Stomach (tissue), 9 donors: Measurements from ENCODE around the gene ELAVL1. TPM values are rescaled to one million over a fixed set of nuclear protein-coding genes. Genes with fewer than 3 reads are reported as not detected.
A peak's percentile ranks its signal among the peaks of the same experiment; 100 is the strongest.

Source experiments
- DNase-seq, 2 donors: peaks; one replicate each; pipeline versions ENCODE4 v3.0.0 to v3.0.0-alpha.2; 2013 to 2019
- H3K27ac ChIP-seq, 5 donors: fragments of 200-600 bp in 4 of 5; sonication (generic) in 4 of 5; one replicate each; pipeline ENCODE4 v1.5.1; 2013 to 2019; ENCODE audit warnings: mild to moderate bottlenecking in 1 of 5, moderate library complexity in 1 of 5
- H3K27me3 ChIP-seq, 3 donors: fragments of 200-600 bp; sonication (generic); one replicate each; pipeline ENCODE4 v1.5.1; 2017 to 2019; ENCODE audit warnings: mixed run types in 1 of 3
- H3K36me3 ChIP-seq, 4 donors: fragments of 200-600 bp; sonication (generic); 1 replicate in 3 of 4; 2 replicates in 1 of 4; pipeline ENCODE4 v1.5.1; 2016 to 2019
- H3K4me1 ChIP-seq, 4 donors: fragments of 200-600 bp; sonication (generic); one replicate each; pipeline ENCODE4 v1.5.1; 2016 to 2019
- H3K4me3 ChIP-seq, 4 donors: fragments of 200-600 bp; sonication (generic) in 3 of 4; one replicate each; pipeline ENCODE4 v1.5.1; 2016 to 2019; ENCODE audit warnings: mild to moderate bottlenecking in 1 of 4
- H3K9me3 ChIP-seq, 4 donors: fragments of 200-600 bp; sonication (generic); one replicate each; pipeline ENCODE4 v1.5.1; 2016 to 2019
- CTCF ChIP-seq, 7 experiments: fragments of 450-650 bp in 4 of 7; fragments of 200-600 bp in 3 of 7; sonication (generic) in 3 of 7; IDR thresholded peaks; one replicate each; pipeline ENCODE4 v1.5.1; 2016 to 2019; ENCODE audit warnings: antibody characterized with exemption in 7 of 7, control low read depth in 2 of 7, mild to moderate bottlenecking in 1 of 7
- EP300 ChIP-seq: sonication (generic); formaldehyde crosslinking; IDR thresholded peaks from one replicate; pipeline ENCODE4 v1.6.1; 2017; ENCODE audit warnings: antibody characterized with exemption
- POLR2A ChIP-seq, 4 donors: fragments of 450-650 bp; IDR thresholded peaks; one replicate each; pipeline ENCODE4 v1.6.1; 2016; ENCODE audit warnings: antibody characterized with exemption in 4 of 4, control low read depth in 2 of 4, mild to moderate bottlenecking in 1 of 4, moderate library complexity in 1 of 4
- POLR2AphosphoS5 ChIP-seq, 3 donors: sonication (generic); formaldehyde crosslinking; IDR thresholded peaks; one replicate each; pipeline ENCODE4 v1.6.1; 2016; ENCODE audit warnings: antibody characterized with exemption in 3 of 3
- WGBS, 5 donors: extraction: QIAGEN DNeasy Blood & Tissue Kit in 3 of 5; methylation state at CpG; one replicate each; pipeline versions ENCODE4 v1.1.5 to v1.1.7; 2013 to 2018; 5-methylcytosine and 5-hydroxymethylcytosine counted together
- intact Hi-C: fragments of 100-400 bp; cut with DNase I; formaldehyde crosslinking; loops from one replicate; pipeline ENCODE4 v1.15.1; 2023; ENCODE audit warnings: low total_unique reads
- polyA plus RNA-seq, 3 donors: library from polyadenylated mRNA; stranded (reverse); fragments of 200-250 nt; gene quantifications; one replicate each; pipeline ENCODE4 v1.2.3, GENCODE V29; 2013
- total RNA-seq, 5 donors: library from RNA; depleted of rRNA; stranded (reverse); fragments of >200 nt; gene quantifications; one replicate each; pipeline versions ENCODE4 v1.1.0 to v1.2.3, GENCODE V29; 2014 to 2016
- donor health status: healthy with polysubstance abuse.
- donor health status: Bipolar disorder and iron deficiency.
- donor health status: healthy.

Gene ELAVL1
- total and polyA plus RNA-seq, 8 donors, result 11.2 to 50.2 (median 19.3) TPM

DNA sequence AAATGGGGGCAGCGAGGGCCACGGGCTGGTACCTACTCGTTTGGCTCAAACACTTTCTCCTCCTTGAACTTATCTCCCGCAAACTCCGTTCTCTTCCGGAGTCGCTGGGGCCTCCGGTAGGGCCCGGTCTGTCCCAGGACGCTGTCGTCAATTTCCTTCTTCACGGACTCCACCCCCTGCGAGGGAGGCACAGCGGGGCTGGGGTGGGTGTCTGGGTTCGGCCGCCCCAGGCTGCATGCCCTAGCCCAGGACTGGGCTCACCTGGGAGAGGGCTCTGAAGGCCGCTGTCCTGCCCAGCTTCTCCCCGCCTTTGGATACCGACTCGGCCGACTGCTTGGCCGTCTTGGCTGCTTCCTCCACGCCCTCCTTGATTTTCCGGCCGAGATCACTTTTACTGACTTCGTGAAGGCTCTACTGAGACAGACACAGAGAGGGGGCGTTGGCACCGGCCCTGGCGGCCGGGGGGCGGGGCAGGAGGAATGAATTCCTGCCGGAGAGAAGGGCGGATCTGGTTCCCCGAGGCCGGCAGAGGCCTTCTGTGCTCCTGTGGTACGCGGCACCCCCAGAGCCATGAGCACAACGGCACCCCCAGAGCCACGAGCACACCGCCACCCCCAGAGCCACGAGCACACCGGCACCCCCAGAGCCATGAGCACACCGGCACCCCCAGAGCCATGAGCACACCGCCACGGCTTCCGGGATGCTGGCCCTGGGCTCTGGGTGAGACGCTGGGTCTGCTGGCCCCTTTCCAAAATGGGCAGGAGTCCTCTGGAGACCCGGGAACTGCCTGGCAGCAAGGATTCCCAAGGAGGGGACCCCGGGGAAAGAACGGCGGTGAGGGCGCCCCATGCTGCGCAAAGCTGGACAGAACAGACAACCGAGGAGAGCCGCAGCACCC lies 71.4 kb downstream of the ELAVL1 start:
- intact Hi-C loops, result no loop called here
- H3K27me3 ChIP-seq, result no peaks in the 10 kb centered on the region
- H3K4me3 ChIP-seq, result no peak overlapping the region
- H3K4me1 ChIP-seq, result peaks cover 0 to 32% (median 15%) of the 10 kb centered on the region in 4 donors
- peak in 1 of 2 donors; percentile 5 for DNase-seq
- no peaks in the 10 kb centered on the region for H3K9me3 ChIP-seq
- H3K27ac ChIP-seq, result no peak overlapping the region
- TF ChIP-seq EP300, result no peak
- WGBS, 5 donors, result 83 to 93% (median 91%) methylated on average over 44 to 55 of the region's 55 CpGs
- peaks cover 80 to 94% (median 93%) of the 10 kb centered on the region in 4 donors for H3K36me3 ChIP-seq

- TF ChIP-seq POLR2A (IDR thresholded peaks at IDR 0.05) (no peak), POLR2AphosphoS5 (IDR thresholded peaks at IDR 0.05) (no peak), CTCF (IDR thresholded peaks at IDR 0.05) (peak in 1 of 7 experiments; percentile 6)
- intact Hi-C loops, result no loop called here
- Histone ChIP-seq H3K4me3 (no peak overlapping the region), H3K27ac (peak overlapping the region in 1 of 5 donors; percentile 86), H3K9me3 (no peaks in the 10 kb centered on the region), H3K4me1 (peaks cover under 1 to 33% (median 15%) of the 10 kb centered on the region in 4 donors), H3K27me3 (no peaks in the 10 kb centered on the region), H3K36me3 (peaks cover 76 to 87% (median 87%) of the 10 kb centered on the region in 4 donors)
- DNase-seq, result peak in 1 of 2 donors; percentile 3
- 83 to 91% (median 89%) methylated on average over 4 to 14 of the region's 14 CpGs for WGBS, 5 donors
Observed at GRCh38 chr19:7933411-7933810, 72.0 kb downstream of the ELAVL1 start.

- H3K27me3 ChIP-seq, result no peaks in the 10 kb centered on the region
- DNase-seq, result no peak
- H3K36me3 ChIP-seq, result peaks cover 72 to 82% (median 82%) of the 10 kb centered on the region in 4 donors
- no peak overlapping the region for H3K4me3 ChIP-seq
- TF ChIP-seq EP300, result no peak
- no peak for TF ChIP-seq CTCF (IDR thresholded peaks at IDR 0.05)
- TF ChIP-seq POLR2A (IDR thresholded peaks at IDR 0.05), result no peak
- no peak for TF ChIP-seq POLR2AphosphoS5 (IDR thresholded peaks at IDR 0.05)
- no peaks in the 10 kb centered on the region for H3K9me3 ChIP-seq
- intact Hi-C loops, result no loop called here
- peaks cover 5 to 38% (median 20%) of the 10 kb centered on the region in 4 donors for H3K4me1 ChIP-seq
- peak overlapping the region in 1 of 5 donors; percentile 86 for H3K27ac ChIP-seq
- 89 to 96% (median 93%) methylated on average over 5 to 10 of the region's 10 CpGs for WGBS, 5 donors
Observed at GRCh38 chr19:7932930-7933300, 72.5 kb downstream of the ELAVL1 start.

GRCh38 chr19:7932276-7932929 lies 73.0 kb downstream of the ELAVL1 start:
- Histone ChIP-seq H3K27ac (peak overlapping the region in 2 of 5 donors; percentile 86 to 89), H3K4me3 (no peak overlapping the region), H3K9me3 (no peaks in the 10 kb centered on the region), H3K27me3 (no peaks in the 10 kb centered on the region), H3K4me1 (peaks cover 9 to 43% (median 25%) of the 10 kb centered on the region in 4 donors), H3K36me3 (peaks cover 66 to 77% (median 76%) of the 10 kb centered on the region in 4 donors)
- intact Hi-C loops, result no loop called here
- WGBS, 5 donors, result 92 to 93% (median 92%) methylated on average over 28 to 32 of the region's 32 CpGs
- no peak for TF ChIP-seq POLR2A (IDR thresholded peaks at IDR 0.05)
- peak in 1 of 2 donors; percentile 5 for DNase-seq

- H3K36me3 ChIP-seq, result peaks cover 57 to 70% (median 67%) of the 10 kb centered on the region in 4 donors
- H3K4me1 ChIP-seq, result peaks cover 15 to 52% (median 32%) of the 10 kb centered on the region in 4 donors
- peak in 1 of 2 donors; percentile 31 for DNase-seq
- no peaks in the 10 kb centered on the region for H3K27me3 ChIP-seq
- H3K9me3 ChIP-seq, result no peaks in the 10 kb centered on the region
- WGBS, 5 donors, result 87 to 93% (median 90%) methylated on average over 32 to 36 of the region's 36 CpGs
- no peak overlapping the region for H3K4me3 ChIP-seq
- intact Hi-C loops, result no loop called here
- H3K27ac ChIP-seq, result peak overlapping the region in 4 of 5 donors; percentile 26 to 89 (median 82)
- TF ChIP-seq POLR2A (IDR thresholded peaks at IDR 0.05) (no peak), POLR2AphosphoS5 (IDR thresholded peaks at IDR 0.05) (no peak), CTCF (IDR thresholded peaks at IDR 0.05) (no peak), EP300 (no peak)
Observed at GRCh38 chr19:7931221-7932061, 74.0 kb downstream of the ELAVL1 start.
